Testis (tissue), 3 donors: ENCODE measurements around the gene PPARGC1A. TPM values are rescaled to one million over a fixed set of nuclear protein-coding genes. Genes with fewer than 3 reads are reported as not detected.

Experiments
- DNase-seq: peaks from one replicate; pipeline ENCODE4 v3.0.0-alpha.2; 2019
- H3K27ac ChIP-seq, 2 donors: fragments of 200-600 bp; sonication (generic); one replicate each; pipeline ENCODE4 v1.5.1; 2019
- H3K27me3 ChIP-seq: fragments of 200-600 bp; sonication (generic); one replicate; pipeline ENCODE4 v1.5.1; 2019
- H3K36me3 ChIP-seq: fragments of 200-600 bp; sonication (generic); one replicate; pipeline ENCODE4 v1.5.1; 2017; ENCODE audit warnings: low read depth; ENCODE audit errors: missing control alignments
- H3K4me1 ChIP-seq: fragments of 200-600 bp; sonication (generic); one replicate; pipeline ENCODE4 v1.5.1; 2019
- H3K4me3 ChIP-seq, 2 donors: fragments of 200-600 bp; sonication (generic); one replicate each; pipeline ENCODE4 v1.5.1; 2017 to 2019
- H3K9me3 ChIP-seq: fragments of 200-600 bp; sonication (generic); one replicate; pipeline ENCODE4 v1.5.1; 2017
- POLR2A ChIP-seq: fragments of 450-650 bp; IDR thresholded peaks from one replicate; pipeline ENCODE4 v1.6.1; 2017; ENCODE audit warnings: antibody characterized with exemption, mild to moderate bottlenecking, moderate library complexity
- WGBS, 2 donors: methylation state at CpG; one replicate each; pipeline ENCODE4 v1.1.5; 2018; 5-methylcytosine and 5-hydroxymethylcytosine counted together
- intact Hi-C: fragments of 100-400 bp; cut with DNase I; formaldehyde crosslinking; loops from one replicate; pipeline ENCODE4 v1.15.1; 2023; ENCODE audit warnings: low total_unique reads
- polyA plus RNA-seq: library from polyadenylated mRNA; stranded (reverse); fragments of 350-450 nt; fragmentation: Illumina TruSeq; extraction: RNeasy Lipid Tissue Mini Kit (QIAGEN cat#74804); gene quantifications from one replicate; pipeline ENCODE4 v1.2.3, GENCODE V29; 2014; ENCODE audit warnings: low read depth, low replicate concordance; ENCODE audit not compliant: insufficient read depth
- total RNA-seq, 2 donors: library from RNA; depleted of rRNA; stranded (reverse); fragments of >200 nt; gene quantifications; one replicate each; pipeline ENCODE4 v1.2.3, GENCODE V29; 2016
- TF ChIP-seq, protein P1 (sequence below), 3 experiments: fragments of 450-650 bp in 2 of 3; fragments of 200-600 bp in 1 of 3; sonication (generic) in 1 of 3; IDR thresholded peaks; one replicate each; pipeline ENCODE4 v1.5.1; 2016 to 2019; ENCODE audit warnings: antibody characterized with exemption in 3 of 3, mild to moderate bottlenecking in 2 of 3, moderate library complexity in 1 of 3

The PPARGC1A gene
- total and polyA plus RNA-seq, 3 donors from 2014 or later: 15.4 to 33.4 (median 33.0) TPM

DNA sequence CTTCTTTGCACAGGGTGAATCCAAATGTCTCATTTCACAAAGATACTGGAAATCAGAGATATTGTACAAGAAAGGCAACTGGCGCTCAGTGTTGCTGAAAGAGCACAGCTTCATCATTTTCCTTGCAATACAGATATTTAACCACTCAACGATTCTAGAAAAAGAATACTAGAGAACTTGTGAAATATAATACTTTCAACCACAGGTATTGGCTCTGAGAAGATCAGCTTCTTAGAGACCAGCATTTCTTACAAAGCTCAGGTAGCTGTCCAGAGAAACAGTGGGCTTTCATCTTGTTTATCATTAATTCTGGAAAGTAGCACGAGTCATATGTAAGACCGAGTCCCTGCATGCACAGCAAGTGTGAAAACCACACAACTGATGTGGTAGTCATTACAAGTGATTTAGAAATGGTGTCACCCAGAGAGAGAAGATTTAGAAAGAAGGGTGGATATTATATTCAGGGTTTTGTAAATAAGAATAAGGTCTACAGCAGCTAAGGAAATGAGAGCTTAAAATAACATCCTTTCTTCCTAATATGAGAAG is 7.8 kb upstream of the PPARGC1A start:
- H3K4me1 ChIP-seq: no peaks in the 10 kb centered on the region
- H3K4me3 ChIP-seq: no peak overlapping the region
- no peak overlapping the region for H3K27ac ChIP-seq
- intact Hi-C loops: no loop called here
- no peaks in the 10 kb centered on the region for H3K27me3 ChIP-seq
- H3K36me3 ChIP-seq: no peaks in the 10 kb centered on the region
- DNase-seq: no peak
- TF ChIP-seq, protein P1, sequence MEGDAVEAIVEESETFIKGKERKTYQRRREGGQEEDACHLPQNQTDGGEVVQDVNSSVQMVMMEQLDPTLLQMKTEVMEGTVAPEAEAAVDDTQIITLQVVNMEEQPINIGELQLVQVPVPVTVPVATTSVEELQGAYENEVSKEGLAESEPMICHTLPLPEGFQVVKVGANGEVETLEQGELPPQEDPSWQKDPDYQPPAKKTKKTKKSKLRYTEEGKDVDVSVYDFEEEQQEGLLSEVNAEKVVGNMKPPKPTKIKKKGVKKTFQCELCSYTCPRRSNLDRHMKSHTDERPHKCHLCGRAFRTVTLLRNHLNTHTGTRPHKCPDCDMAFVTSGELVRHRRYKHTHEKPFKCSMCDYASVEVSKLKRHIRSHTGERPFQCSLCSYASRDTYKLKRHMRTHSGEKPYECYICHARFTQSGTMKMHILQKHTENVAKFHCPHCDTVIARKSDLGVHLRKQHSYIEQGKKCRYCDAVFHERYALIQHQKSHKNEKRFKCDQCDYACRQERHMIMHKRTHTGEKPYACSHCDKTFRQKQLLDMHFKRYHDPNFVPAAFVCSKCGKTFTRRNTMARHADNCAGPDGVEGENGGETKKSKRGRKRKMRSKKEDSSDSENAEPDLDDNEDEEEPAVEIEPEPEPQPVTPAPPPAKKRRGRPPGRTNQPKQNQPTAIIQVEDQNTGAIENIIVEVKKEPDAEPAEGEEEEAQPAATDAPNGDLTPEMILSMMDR (IDR thresholded peaks at IDR 0.05): no peak
- no peak for TF ChIP-seq POLR2A
- 81 to 84% methylated on average over 4 of the region's 4 CpGs for WGBS, 2 donors
- no peaks in the 10 kb centered on the region for H3K9me3 ChIP-seq

- Histone ChIP-seq H3K4me1 (peaks cover 6% of the 10 kb centered on the region), H3K36me3 (no peaks in the 10 kb centered on the region), H3K27ac (no peak overlapping the region), H3K27me3 (no peaks in the 10 kb centered on the region), H3K9me3 (no peaks in the 10 kb centered on the region), H3K4me3 (no peak overlapping the region)
- TF ChIP-seq POLR2A: no peak
- TF ChIP-seq, protein P1 (IDR thresholded peaks at IDR 0.05): no peak
- DNase-seq: no peak
- intact Hi-C loops: no loop called here
- 78 to 82% methylated on average over 2 of the region's 2 CpGs for WGBS, 2 donors
These were observed 4.2 kb upstream of the PPARGC1A start for GRCh38 chr4:23894021-23894420.

- Histone ChIP-seq H3K4me3 (peak overlapping the region in 1 of 2 donors; percentile 49), H3K27me3 (no peaks in the 10 kb centered on the region), H3K27ac (peak overlapping the region in 1 of 2 donors; percentile 75), H3K9me3 (no peaks in the 10 kb centered on the region), H3K4me1 (peaks cover 6% of the 10 kb centered on the region), H3K36me3 (no peaks in the 10 kb centered on the region)
- 18 to 25% methylated on average over 1 of the region's 1 CpG for WGBS, 2 donors
- intact Hi-C loops: no loop called here
- DNase-seq: no peak
- TF ChIP-seq, protein P1 (IDR thresholded peaks at IDR 0.05): no peak
- no peak for TF ChIP-seq POLR2A
These were observed 1.2 kb upstream of the PPARGC1A start for GRCh38 chr4:23891064-23891421.

DNA sequence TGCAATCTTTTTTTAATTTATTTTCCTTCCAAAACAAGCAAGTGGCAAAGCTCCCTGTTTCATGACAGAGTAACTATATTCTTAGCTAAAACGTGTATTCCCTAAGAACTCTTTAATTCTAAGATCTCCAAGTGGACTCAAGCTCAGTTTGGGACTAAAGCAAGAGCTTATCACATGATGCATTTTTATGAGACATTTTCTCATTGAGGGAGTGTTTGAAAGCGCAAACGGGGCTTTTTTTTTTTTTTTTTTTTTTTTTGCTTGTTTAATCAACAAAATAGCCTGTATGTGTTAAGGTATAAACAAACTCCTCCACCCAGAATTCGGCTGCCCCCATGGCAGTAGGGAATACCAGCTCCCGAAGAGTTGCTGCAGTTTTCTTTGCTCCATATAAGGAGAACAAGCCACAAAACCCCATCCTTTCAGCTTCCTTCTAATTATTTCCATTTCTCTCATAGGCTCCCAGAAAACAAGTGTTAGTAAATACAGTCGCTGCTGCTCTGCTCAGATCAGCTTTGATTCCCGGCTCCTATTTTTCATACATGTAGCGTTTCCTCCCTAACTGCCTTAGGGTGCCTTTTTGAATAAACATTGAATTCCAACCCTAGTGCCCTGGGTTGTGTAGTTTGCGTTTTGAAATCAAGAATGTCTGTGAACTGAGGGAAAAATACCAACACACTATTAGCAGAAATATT is 669 bp upstream of the PPARGC1A start:
- TF ChIP-seq, protein P1 (IDR thresholded peaks at IDR 0.05): no peak
- TF ChIP-seq POLR2A: no peak
- Histone ChIP-seq H3K27ac (peak overlapping the region; percentile 36 to 75), H3K27me3 (no peaks in the 10 kb centered on the region), H3K36me3 (no peaks in the 10 kb centered on the region), H3K9me3 (no peaks in the 10 kb centered on the region), H3K4me1 (peaks cover 6% of the 10 kb centered on the region), H3K4me3 (peak overlapping the region; percentile 46 to 49)
- DNase-seq: no peak
- WGBS, 2 donors: 9 to 10% methylated on average over 9 of the region's 9 CpGs
- intact Hi-C loops: no loop called here

- peaks cover 6% of the 10 kb centered on the region for H3K4me1 ChIP-seq
These were observed 456 bp downstream of the PPARGC1A start for GRCh38 chr4:23889391-23889790.

More at GRCh38 chr4:23889391-23889790, 456 bp downstream of the PPARGC1A start:
- no peaks in the 10 kb centered on the region for H3K9me3 ChIP-seq
- H3K27me3 ChIP-seq: no peaks in the 10 kb centered on the region
- TF ChIP-seq, protein P1 (IDR thresholded peaks at IDR 0.05): no peak
- no peak for TF ChIP-seq POLR2A
- intact Hi-C loops: no loop called here
- no peak for DNase-seq
- H3K27ac ChIP-seq: peak overlapping the region in 1 of 2 donors; percentile 75
- WGBS, 2 donors: 0 to 2% methylated on average over 3 of the region's 3 CpGs
- H3K4me3 ChIP-seq: peak overlapping the region; percentile 46 to 49
- no peaks in the 10 kb centered on the region for H3K36me3 ChIP-seq
